Endodermal cell (in vitro differentiated cells): ENCODE data around the gene GNPNAT1. TPM values are rescaled to one million over a fixed set of nuclear protein-coding genes. Genes with fewer than 3 reads are reported as not detected.
A peak's percentile ranks its signal among the peaks of the same experiment; 100 is the strongest.

Experiments used
- DNase-seq: peaks from one replicate; pipeline ENCODE4 v3.0.0-alpha.2; 2017
- H3K27ac ChIP-seq: 2 replicates; pipeline ENCODE4 v1.5.1; 2013; ENCODE audit warnings: mild to moderate bottlenecking, low read depth, low read length, moderate library complexity
- H3K27me3 ChIP-seq: 2 replicates; pipeline ENCODE4 v1.6.1; 2013; ENCODE audit warnings: mild to moderate bottlenecking, low read length, moderate library complexity; ENCODE audit not compliant: insufficient read depth, control insufficient read depth, poor library complexity, severe bottlenecking
- H3K36me3 ChIP-seq: 2 replicates; pipeline ENCODE4 v1.7.0; 2013; ENCODE audit warnings: mild to moderate bottlenecking, low read length, moderate library complexity; ENCODE audit not compliant: control insufficient read depth, insufficient read depth
- H3K4me1 ChIP-seq: one replicate; pipeline ENCODE4 v1.7.0; 2013; ENCODE audit warnings: low read length; ENCODE audit not compliant: control insufficient read depth, insufficient read depth
- H3K4me3 ChIP-seq: 2 replicates; pipeline ENCODE4 v1.5.1; 2013; ENCODE audit warnings: mild to moderate bottlenecking, low read length, moderate library complexity
- H3K9ac ChIP-seq: 2 replicates; pipeline ENCODE4 v1.6.1; 2013; ENCODE audit warnings: mild to moderate bottlenecking, low read length, moderate library complexity; ENCODE audit not compliant: poor library complexity, severe bottlenecking; ENCODE audit errors: extremely low read depth
- H3K9me3 ChIP-seq: 2 replicates; pipeline ENCODE4 v1.6.1; 2013; ENCODE audit warnings: mild to moderate bottlenecking, low read length, moderate library complexity; ENCODE audit not compliant: control insufficient read depth
- H3K27ac Mint-ChIP-seq: 2 replicates; pipeline ENCODE4 v1.8.0; 2020; ENCODE audit warnings: mixed read lengths
- H3K27me3 Mint-ChIP-seq: 2 replicates; pipeline ENCODE4 v1.8.0; 2021; ENCODE audit warnings: mild to moderate bottlenecking, mixed read lengths; ENCODE audit not compliant: insufficient read depth
- H3K36me3 Mint-ChIP-seq: 2 replicates; pipeline ENCODE4 v1.8.0; 2020; ENCODE audit warnings: low read depth, mixed read lengths
- H3K4me1 Mint-ChIP-seq: 2 replicates; pipeline ENCODE4 v1.8.0; 2020; ENCODE audit warnings: mixed read lengths
- H3K4me3 Mint-ChIP-seq: 2 replicates; pipeline ENCODE4 v1.8.0; 2020; ENCODE audit warnings: mild to moderate bottlenecking, moderate library complexity, mixed read lengths
- H3K9me3 Mint-ChIP-seq: 2 replicates; pipeline ENCODE4 v1.8.0; 2020; ENCODE audit warnings: mild to moderate bottlenecking, mixed read lengths
- CTCF ChIP-seq: fragments of 200-600 bp; sonication (generic); conservative IDR thresholded peaks from 2 replicates; pipeline ENCODE4 v1.5.0; 2021; ENCODE audit warnings: antibody characterized with exemption, mild to moderate bottlenecking
- WGBS, 2 experiments: methylation state at CpG; one replicate each; pipeline versions ENCODE4 v1.1.5 to v1.1.7; 2013; ENCODE audit warnings: missing lambda C conversion rate in 2 of 2, mixed read lengths in 1 of 2; ENCODE audit not compliant: insufficient coverage in 1 of 2, insufficient read length in 1 of 2; 5-methylcytosine and 5-hydroxymethylcytosine counted together
- total RNA-seq, 2 donors: library from RNA; stranded (reverse); fragmentation: NEBNext Ultra II Directional in 1 of 2; extraction: Animal tissue kit (Norgen Biotek cat#: 25700) in 1 of 2; gene quantifications; 2 replicates in 1 of 2; 3 replicates in 1 of 2; pipeline ENCODE4 v1.2.1, GENCODE V29; 2021

The GNPNAT1 gene
- total RNA-seq, 2 donors from 2014 or later, result 68.4 to 78.2 TPM

GRCh38 chr14:52783206-52783605 is 8.2 kb downstream of the GNPNAT1 start:
- peaks cover 34% of the 10 kb centered on the region for H3K36me3 Mint-ChIP-seq
- no peaks in the 10 kb centered on the region for H3K27me3 ChIP-seq
- WGBS, 2 experiments, result 100% methylated on average over 1 of the region's 1 CpG; no CpG with 5 or more reads in 1 of the 2 experiments
- no peaks in the 10 kb centered on the region for H3K4me1 ChIP-seq
- H3K9me3 ChIP-seq, result no peaks in the 10 kb centered on the region
- no peaks in the 10 kb centered on the region for H3K9me3 Mint-ChIP-seq
- no peak overlapping the region for H3K27ac Mint-ChIP-seq
- no peak overlapping the region for H3K4me3 Mint-ChIP-seq
- H3K27ac ChIP-seq, result no peak overlapping the region
- no peaks in the 10 kb centered on the region for H3K4me1 Mint-ChIP-seq
- H3K4me3 ChIP-seq, result no peak overlapping the region
- H3K9ac ChIP-seq, result no peak overlapping the region
- DNase-seq, result no peak
- TF ChIP-seq CTCF, result no peak
- no peaks in the 10 kb centered on the region for H3K27me3 Mint-ChIP-seq
- peaks cover 58% of the 10 kb centered on the region for H3K36me3 ChIP-seq

GRCh38 chr14:52781629-52782028 is 9.8 kb downstream of the GNPNAT1 start:
- no CpG with 5 or more reads among the region's 1 CpG for WGBS, 2 experiments
- peaks cover 73% of the 10 kb centered on the region for H3K36me3 ChIP-seq

GRCh38 chr14:52780893-52781292 is 10.5 kb downstream of the GNPNAT1 start:
- H3K9me3 Mint-ChIP-seq, result no peaks in the 10 kb centered on the region
- no peak overlapping the region for H3K4me3 Mint-ChIP-seq
- H3K36me3 Mint-ChIP-seq, result peaks cover 36% of the 10 kb centered on the region
- Histone ChIP-seq H3K4me1 (no peaks in the 10 kb centered on the region), H3K27me3 (no peaks in the 10 kb centered on the region), H3K27ac (no peak overlapping the region), H3K36me3 (peaks cover 79% of the 10 kb centered on the region), H3K9ac (no peak overlapping the region), H3K4me3 (no peak overlapping the region), H3K9me3 (no peaks in the 10 kb centered on the region)
- no peak for DNase-seq
- no peaks in the 10 kb centered on the region for H3K4me1 Mint-ChIP-seq
- no peak for TF ChIP-seq CTCF
- peak overlapping the region; percentile 77 for H3K27ac Mint-ChIP-seq
- H3K27me3 Mint-ChIP-seq, result no peaks in the 10 kb centered on the region
- 100% methylated on average over 1 of the region's 1 CpG; no CpG with 5 or more reads in 1 of the 2 experiments for WGBS, 2 experiments

More at GRCh38 chr14:52781629-52782028, 9.8 kb downstream of the GNPNAT1 start:
- no peak overlapping the region for H3K9ac ChIP-seq
- no peaks in the 10 kb centered on the region for H3K27me3 ChIP-seq
- Mint-ChIP-seq H3K36me3 (peaks cover 36% of the 10 kb centered on the region), H3K27ac (no peak overlapping the region), H3K4me3 (no peak overlapping the region), H3K9me3 (no peaks in the 10 kb centered on the region), H3K27me3 (no peaks in the 10 kb centered on the region), H3K4me1 (no peaks in the 10 kb centered on the region)
- no peak for TF ChIP-seq CTCF
- H3K4me3 ChIP-seq, result no peak overlapping the region
- H3K4me1 ChIP-seq, result no peaks in the 10 kb centered on the region
- DNase-seq, result no peak
- H3K9me3 ChIP-seq, result no peaks in the 10 kb centered on the region
- no peak overlapping the region for H3K27ac ChIP-seq
